Measurements from ENCODE around the gene DUS1L.

Gene DUS1L

GRCh38 chr17:82031303-82031884, 34.2 kb downstream of the DUS1L start, which contains the start of gene RAC3:
Gene RAC3 (plus strand): TSS chr17:82031678. CDS start chr17:82031762, 84 bp downstream.
- no peaks in the 10 kb centered on the region for H3K27me3 ChIP-seq (ENCODE audit: low read depth, low read length)
- no peak for TF ChIP-seq CTCF (IDR thresholded peaks at IDR 0.05; ENCODE audit: low read depth, low read length)
- TF ChIP-seq EZH2phosphoT487 (IDR thresholded peaks at IDR 0.05; ENCODE audit: low read depth), result no peak
- H3K27ac ChIP-seq (ENCODE audit: low read length), result no peak within 1 kb of the TSS
- peaks cover 1% of the 10 kb centered on the region for H3K79me2 ChIP-seq (ENCODE audit: low read length)
- peaks cover 25% of the 10 kb centered on the region for H3K4me1 ChIP-seq (ENCODE audit: low read length)
- no peaks in the 10 kb centered on the region; the same call in 1 of the 2 replicates for H4K20me1 ChIP-seq (ENCODE audit: insufficient read depth, low read length)
- peak within 1 kb of the TSS; percentile 19; the same call in 1 of the 2 replicates for H3K9ac ChIP-seq (ENCODE audit: low read length)
- H3K36me3 ChIP-seq (replicated peaks; ENCODE audit: low read depth, low read length), result peaks cover 5% of the 10 kb centered on the region
- H3K4me2 ChIP-seq (ENCODE audit: low read length), result peak within 1 kb of the TSS; percentile 69
- H2AFZ ChIP-seq (ENCODE audit: low read depth, low read length), result no peak within 1 kb of the TSS
- no peaks in the 10 kb centered on the region for H3K9me3 ChIP-seq (ENCODE audit: insufficient read depth, low read length)
- H3K4me3 ChIP-seq (ENCODE audit: low read length), result peak within 1 kb of the TSS; percentile 73

GRCh38 chr17:82030470-82031302, 34.9 kb downstream of the DUS1L start:
- peak overlapping the region; percentile 69 for H3K4me2 ChIP-seq (ENCODE audit: low read length)
- no peaks in the 10 kb centered on the region for H3K9me3 ChIP-seq (ENCODE audit: insufficient read depth, low read length)
- peaks cover 22% of the 10 kb centered on the region for H3K4me1 ChIP-seq (ENCODE audit: low read length)
- H3K36me3 ChIP-seq (replicated peaks; ENCODE audit: low read depth, low read length), result peaks cover 1% of the 10 kb centered on the region
- peak overlapping the region; percentile 8; the same call in 1 of the 2 replicates for H3K9ac ChIP-seq (ENCODE audit: low read length)
- H3K4me3 ChIP-seq (ENCODE audit: low read length), result peak overlapping the region; percentile 73
- no peaks in the 10 kb centered on the region for H3K27me3 ChIP-seq (ENCODE audit: low read depth, low read length)
- H3K27ac ChIP-seq (ENCODE audit: low read length), result no peak overlapping the region
- no peak overlapping the region for H2AFZ ChIP-seq (ENCODE audit: low read depth, low read length)
- no peaks in the 10 kb centered on the region for H4K20me1 ChIP-seq (ENCODE audit: insufficient read depth, low read length)
- no peaks in the 10 kb centered on the region for H3K79me2 ChIP-seq (ENCODE audit: low read length)
- TF ChIP-seq EZH2phosphoT487 (IDR thresholded peaks at IDR 0.05; ENCODE audit: low read depth) (no peak), CTCF (IDR thresholded peaks at IDR 0.05; ENCODE audit: low read depth, low read length) (peak; percentile 54)

- H3K9ac ChIP-seq (ENCODE audit: low read length), result no peak overlapping the region
- H4K20me1 ChIP-seq (ENCODE audit: insufficient read depth, low read length), result no peaks in the 10 kb centered on the region
- no peaks in the 10 kb centered on the region for H3K27me3 ChIP-seq (ENCODE audit: low read depth, low read length)
- TF ChIP-seq CTCF (IDR thresholded peaks at IDR 0.05; ENCODE audit: low read depth, low read length) (no peak), EZH2phosphoT487 (IDR thresholded peaks at IDR 0.05; ENCODE audit: low read depth) (no peak)
- no peaks in the 10 kb centered on the region for H3K79me2 ChIP-seq (ENCODE audit: low read length)
- no peak overlapping the region; the same call in 1 of the 2 replicates for H3K4me2 ChIP-seq (ENCODE audit: low read length)
- H3K36me3 ChIP-seq (replicated peaks; ENCODE audit: low read depth, low read length), result no peaks in the 10 kb centered on the region
- no peaks in the 10 kb centered on the region for H3K9me3 ChIP-seq (ENCODE audit: insufficient read depth, low read length)
- H3K27ac ChIP-seq (ENCODE audit: low read length), result no peak overlapping the region
- no peak overlapping the region for H3K4me3 ChIP-seq (ENCODE audit: low read length)
- H3K4me1 ChIP-seq (ENCODE audit: low read length), result peaks cover 22% of the 10 kb centered on the region
- H2AFZ ChIP-seq (ENCODE audit: low read depth, low read length), result no peak overlapping the region
Observed at GRCh38 chr17:82029990-82030469, 35.6 kb downstream of the DUS1L start.

- Histone ChIP-seq H3K9ac (ENCODE audit: low read length) (no peak overlapping the region), H3K4me3 (ENCODE audit: low read length) (no peak overlapping the region), H3K36me3 (replicated peaks; ENCODE audit: low read depth, low read length) (no peaks in the 10 kb centered on the region), H3K4me1 (ENCODE audit: low read length) (peaks cover 24% of the 10 kb centered on the region), H4K20me1 (ENCODE audit: insufficient read depth, low read length) (no peaks in the 10 kb centered on the region), H3K9me3 (ENCODE audit: insufficient read depth, low read length) (no peaks in the 10 kb centered on the region), H3K27ac (ENCODE audit: low read length) (no peak overlapping the region), H3K27me3 (ENCODE audit: low read depth, low read length) (no peaks in the 10 kb centered on the region), H2AFZ (ENCODE audit: low read depth, low read length) (no peak overlapping the region), H3K79me2 (ENCODE audit: low read length) (no peaks in the 10 kb centered on the region), H3K4me2 (ENCODE audit: low read length) (no peak overlapping the region)
- TF ChIP-seq CTCF (IDR thresholded peaks at IDR 0.05; ENCODE audit: low read depth, low read length) (no peak), EZH2phosphoT487 (IDR thresholded peaks at IDR 0.05; ENCODE audit: low read depth) (no peak)
Observed at GRCh38 chr17:82029391-82029790, 36.2 kb downstream of the DUS1L start.
